ENCODE measurements around the gene PEPD.

Gene PEPD

GRCh38 chr19:33399745-33400681 lies 121.6 kb downstream of the PEPD start:
- DNase-seq, result no peak
- Mint-ChIP-seq H3K4me3 (no peak overlapping the region), H3K4me1 (peaks cover 14% of the 10 kb centered on the region), H3K36me3 (ENCODE audit: low read depth) (no peaks in the 10 kb centered on the region), H3K27me3 (ENCODE audit: low read depth, poor library complexity) (peaks cover 4% of the 10 kb centered on the region), H3K27ac (no peak overlapping the region), H3K9me3 (no peaks in the 10 kb centered on the region)
- TF ChIP-seq CTCF (IDR thresholded peaks at IDR 0.05), result no peak

GRCh38 chr19:33399081-33399744 lies 122.4 kb downstream of the PEPD start:
- Mint-ChIP-seq H3K36me3 (ENCODE audit: low read depth) (no peaks in the 10 kb centered on the region), H3K4me1 (peaks cover 21% of the 10 kb centered on the region), H3K27ac (no peak overlapping the region), H3K4me3 (no peak overlapping the region), H3K9me3 (no peaks in the 10 kb centered on the region), H3K27me3 (ENCODE audit: low read depth, poor library complexity) (peaks cover 3% of the 10 kb centered on the region)
- no peak for TF ChIP-seq CTCF (IDR thresholded peaks at IDR 0.05)
- no peak for DNase-seq

GRCh38 chr19:33398361-33399060 lies 123.1 kb downstream of the PEPD start:
- Mint-ChIP-seq H3K27ac (no peak overlapping the region), H3K9me3 (no peaks in the 10 kb centered on the region), H3K27me3 (ENCODE audit: low read depth, poor library complexity) (peaks cover 3% of the 10 kb centered on the region), H3K4me3 (no peak overlapping the region), H3K36me3 (ENCODE audit: low read depth) (no peaks in the 10 kb centered on the region), H3K4me1 (peaks cover 27% of the 10 kb centered on the region)
- no peak for TF ChIP-seq CTCF (IDR thresholded peaks at IDR 0.05)
- no peak for DNase-seq

- DNase-seq, result peak; percentile 56
- TF ChIP-seq CTCF (IDR thresholded peaks at IDR 0.05), result peak; percentile 51
- no peak overlapping the region for H3K27ac Mint-ChIP-seq
These were observed 123.8 kb downstream of the PEPD start for GRCh38 chr19:33397536-33398360.

GRCh38 chr19:33396701-33397535 lies 124.7 kb downstream of the PEPD start:
- no peaks in the 10 kb centered on the region for H3K9me3 Mint-ChIP-seq

More at GRCh38 chr19:33397536-33398360, 123.8 kb downstream of the PEPD start:
- H3K36me3 Mint-ChIP-seq (ENCODE audit: low read depth), result no peaks in the 10 kb centered on the region
- peaks cover 30% of the 10 kb centered on the region for H3K4me1 Mint-ChIP-seq
- no peak overlapping the region for H3K4me3 Mint-ChIP-seq
- no peaks in the 10 kb centered on the region for H3K9me3 Mint-ChIP-seq
- H3K27me3 Mint-ChIP-seq (ENCODE audit: low read depth, poor library complexity), result peaks cover 3% of the 10 kb centered on the region

More at GRCh38 chr19:33396701-33397535, 124.7 kb downstream of the PEPD start:
- H3K4me3 Mint-ChIP-seq, result no peak overlapping the region
- peaks cover 3% of the 10 kb centered on the region for H3K27me3 Mint-ChIP-seq (ENCODE audit: low read depth, poor library complexity)
- peaks cover 30% of the 10 kb centered on the region for H3K4me1 Mint-ChIP-seq
- DNase-seq, result peak; percentile 58
- no peak for TF ChIP-seq CTCF (IDR thresholded peaks at IDR 0.05)
- no peak overlapping the region for H3K27ac Mint-ChIP-seq
- H3K36me3 Mint-ChIP-seq (ENCODE audit: low read depth), result no peaks in the 10 kb centered on the region

All from nephron progenitor cell (in vitro differentiated cells).